GM04503 (cell line): ENCODE results near the gene SLC6A8.
"Not testable (repeated sequence)": the region's sequence is repeated elsewhere in the genome, so short reads cannot be mapped to it uniquely, and the experiment has no call there.

Experiments
- DNase-seq: peaks from one replicate; pipeline ENCODE4 v3.0.0-alpha.2; 2012; ENCODE audit warnings: low read depth

Gene SLC6A8

GRCh38 chrX:153672531-153673427, 14.9 kb upstream of the SLC6A8 start:
- no peak for DNase-seq

- no peak for DNase-seq
Measured at GRCh38 chrX:153673428-153674218, 14.1 kb upstream of the SLC6A8 start, which contains the start of gene PNCK. PNCK (minus strand) TSS chrX:153673813; CDS start chrX:153673076, 737 bp downstream.

GRCh38 chrX:153674219-153674851, 13.4 kb upstream of the SLC6A8 start:
- no peak for DNase-seq

- no peak for DNase-seq
Measured at GRCh38 chrX:153681175-153681574, 6.6 kb upstream of the SLC6A8 start.

- DNase-seq = not testable (repeated sequence)
Measured at GRCh38 chrX:153683486-153683885, 4.2 kb upstream of the SLC6A8 start.

- DNase-seq = no peak
Measured at GRCh38 chrX:153684467-153685155, 3.1 kb upstream of the SLC6A8 start.

GRCh38 chrX:153685156-153685536, 2.6 kb upstream of the SLC6A8 start:
- no peak for DNase-seq

GRCh38 chrX:153685751-153686696, 1.7 kb upstream of the SLC6A8 start:
- DNase-seq = no peak

- no peak for DNase-seq
Measured at GRCh38 chrX:153686711-153687110, 1.0 kb upstream of the SLC6A8 start.

- DNase-seq = no peak
Measured at GRCh38 chrX:153688071-153688470, 345 bp downstream of the SLC6A8 start.

GRCh38 chrX:153688506-153688905, 780 bp downstream of the SLC6A8 start:
- DNase-seq = no peak

- no peak for DNase-seq
Measured at GRCh38 chrX:153688911-153689590, 1.3 kb downstream of the SLC6A8 start.

GRCh38 chrX:153689654-153690465, 2.1 kb downstream of the SLC6A8 start:
- DNase-seq = no peak

- DNase-seq = no peak
Measured at GRCh38 chrX:153690466-153690865, 2.7 kb downstream of the SLC6A8 start.

- DNase-seq = not testable (repeated sequence)
Measured at GRCh38 chrX:153691032-153691827, 3.5 kb downstream of the SLC6A8 start.

GRCh38 chrX:153692003-153692402, 4.3 kb downstream of the SLC6A8 start:
- no peak for DNase-seq

GRCh38 chrX:153692611-153693156, 5.0 kb downstream of the SLC6A8 start:
- no peak for DNase-seq
